PC-9 (cell line): ENCODE measurements around the gene NANOS1.

Experiments
- EZH2 ChIP-seq: fragments of 200-600 bp; sonication (generic); IDR thresholded peaks from 2 replicates; pipeline ENCODE4 v1.8.0; 2017; ENCODE audit warnings: antibody characterized with exemption, low read depth
- TF ChIP-seq, protein P1 (sequence below): fragments of 200-600 bp; sonication (generic); conservative IDR thresholded peaks from 2 replicates; pipeline ENCODE4 v1.6.1; 2017; ENCODE audit warnings: mixed run types, antibody characterized with exemption, mild to moderate bottlenecking, moderate library complexity

DNA sequence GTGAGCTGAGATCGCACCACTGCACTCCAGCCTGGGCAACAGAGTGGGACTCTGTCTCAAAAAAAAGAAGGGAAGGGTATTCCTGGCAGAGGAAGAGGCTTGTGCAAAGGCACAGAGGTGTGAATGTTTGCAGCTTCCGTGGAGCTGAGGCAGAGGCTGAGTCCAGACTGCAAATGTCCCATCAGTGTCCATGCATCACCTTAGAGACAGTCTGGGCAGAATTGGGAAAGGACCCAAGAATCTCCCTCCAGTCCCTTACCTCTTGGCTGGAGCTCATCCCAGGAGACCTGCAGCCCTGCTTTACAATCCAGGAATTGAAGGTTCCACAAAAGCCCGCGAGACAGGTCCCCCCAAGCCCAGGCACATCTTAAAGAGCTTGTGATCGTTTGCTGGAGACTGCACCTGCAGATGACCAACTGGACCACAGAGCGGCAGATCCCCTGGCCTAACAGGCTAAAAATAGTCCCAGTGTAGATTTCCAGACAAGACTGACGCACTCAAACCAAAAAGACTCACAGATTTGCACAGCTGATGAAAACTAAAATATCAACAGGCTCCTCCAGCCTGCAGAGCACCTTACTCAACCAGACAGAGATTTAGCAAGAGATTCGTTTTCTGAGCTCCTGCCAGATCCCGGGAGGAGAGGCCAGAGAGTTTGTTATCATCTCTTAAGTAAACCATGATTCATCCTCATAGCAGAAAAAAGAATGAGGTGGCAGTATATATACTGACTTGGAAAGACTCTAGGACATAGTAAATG lies 22.9 kb upstream of the NANOS1 start:
- TF ChIP-seq, protein P1, sequence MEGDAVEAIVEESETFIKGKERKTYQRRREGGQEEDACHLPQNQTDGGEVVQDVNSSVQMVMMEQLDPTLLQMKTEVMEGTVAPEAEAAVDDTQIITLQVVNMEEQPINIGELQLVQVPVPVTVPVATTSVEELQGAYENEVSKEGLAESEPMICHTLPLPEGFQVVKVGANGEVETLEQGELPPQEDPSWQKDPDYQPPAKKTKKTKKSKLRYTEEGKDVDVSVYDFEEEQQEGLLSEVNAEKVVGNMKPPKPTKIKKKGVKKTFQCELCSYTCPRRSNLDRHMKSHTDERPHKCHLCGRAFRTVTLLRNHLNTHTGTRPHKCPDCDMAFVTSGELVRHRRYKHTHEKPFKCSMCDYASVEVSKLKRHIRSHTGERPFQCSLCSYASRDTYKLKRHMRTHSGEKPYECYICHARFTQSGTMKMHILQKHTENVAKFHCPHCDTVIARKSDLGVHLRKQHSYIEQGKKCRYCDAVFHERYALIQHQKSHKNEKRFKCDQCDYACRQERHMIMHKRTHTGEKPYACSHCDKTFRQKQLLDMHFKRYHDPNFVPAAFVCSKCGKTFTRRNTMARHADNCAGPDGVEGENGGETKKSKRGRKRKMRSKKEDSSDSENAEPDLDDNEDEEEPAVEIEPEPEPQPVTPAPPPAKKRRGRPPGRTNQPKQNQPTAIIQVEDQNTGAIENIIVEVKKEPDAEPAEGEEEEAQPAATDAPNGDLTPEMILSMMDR, result no peak
- TF ChIP-seq EZH2, result no peak
